Measurements from ENCODE around the gene MRPL11. TPM values are rescaled to one million over a fixed set of nuclear protein-coding genes. Genes with fewer than 3 reads are reported as not detected.

Gene MRPL11
- total RNA-seq, 1 experiment from 2014 or later, result 105 TPM

DNA sequence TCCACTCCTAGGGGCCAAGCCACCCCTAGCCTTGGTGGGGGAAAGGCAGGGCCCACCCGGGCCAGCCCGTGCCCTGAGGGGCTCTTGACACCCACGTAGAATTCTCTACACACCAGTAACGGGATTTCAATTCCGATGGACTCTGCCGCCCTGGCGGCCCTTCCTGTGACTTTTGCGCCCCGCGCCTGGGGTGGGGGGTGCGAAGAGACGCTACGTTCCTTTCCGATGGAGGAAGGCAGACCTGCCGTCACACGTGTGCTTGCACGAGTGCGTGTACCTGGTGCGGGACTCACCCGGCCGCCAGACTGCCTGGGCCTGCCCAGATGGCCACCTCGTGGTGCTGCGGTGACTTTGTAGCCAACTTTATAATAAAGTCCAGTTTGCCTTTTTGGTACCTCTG is 12.3 kb downstream of the MRPL11 start:
- Mint-ChIP-seq H3K9me3 (no peaks in the 10 kb centered on the region), H3K4me1 (peaks cover under 1 to 3% of the 10 kb centered on the region in 2 experiments; a peak in 2 of 4 replicates), H3K27ac (no peak overlapping the region), H3K4me3 (no peak overlapping the region), H3K36me3 (ENCODE audit: insufficient read depth in 1 of 3, low read depth in 3 of 3) (peaks cover 4 to 7% (median 6%) of the 10 kb centered on the region in 3 experiments; a peak in 5 of 7 replicates), H3K27me3 (ENCODE audit: low read depth) (peaks cover 9% of the 10 kb centered on the region)
- H3K79me1 ChIP-seq (ENCODE audit: insufficient read depth, low read depth, low read length, poor library complexity, severe bottlenecking), result no peaks in the 10 kb centered on the region
- no peak overlapping the region for H3K18ac ChIP-seq (ENCODE audit: insufficient read length, low read depth, low read length)
- no peak for DNase-seq
- H3K56ac ChIP-seq (ENCODE audit: insufficient read length, low read depth, low read length), result no peak overlapping the region
- peaks cover 4% of the 10 kb centered on the region for H3K23me2 ChIP-seq (ENCODE audit: insufficient read length, low read depth, low read length, poor library complexity, severe bottlenecking)
- no peak overlapping the region for H3K14ac ChIP-seq (ENCODE audit: insufficient read depth, low read length)
- no peak overlapping the region for H3K4me2 ChIP-seq (ENCODE audit: insufficient read depth, insufficient read length, low read length)
- H3K4me1 ChIP-seq (ENCODE audit: insufficient read depth, low read length), result no peaks in the 10 kb centered on the region
- H2BK20ac ChIP-seq (ENCODE audit: low read depth, low read length, poor library complexity, severe bottlenecking), result no peak overlapping the region
- TF ChIP-seq, protein P1, sequence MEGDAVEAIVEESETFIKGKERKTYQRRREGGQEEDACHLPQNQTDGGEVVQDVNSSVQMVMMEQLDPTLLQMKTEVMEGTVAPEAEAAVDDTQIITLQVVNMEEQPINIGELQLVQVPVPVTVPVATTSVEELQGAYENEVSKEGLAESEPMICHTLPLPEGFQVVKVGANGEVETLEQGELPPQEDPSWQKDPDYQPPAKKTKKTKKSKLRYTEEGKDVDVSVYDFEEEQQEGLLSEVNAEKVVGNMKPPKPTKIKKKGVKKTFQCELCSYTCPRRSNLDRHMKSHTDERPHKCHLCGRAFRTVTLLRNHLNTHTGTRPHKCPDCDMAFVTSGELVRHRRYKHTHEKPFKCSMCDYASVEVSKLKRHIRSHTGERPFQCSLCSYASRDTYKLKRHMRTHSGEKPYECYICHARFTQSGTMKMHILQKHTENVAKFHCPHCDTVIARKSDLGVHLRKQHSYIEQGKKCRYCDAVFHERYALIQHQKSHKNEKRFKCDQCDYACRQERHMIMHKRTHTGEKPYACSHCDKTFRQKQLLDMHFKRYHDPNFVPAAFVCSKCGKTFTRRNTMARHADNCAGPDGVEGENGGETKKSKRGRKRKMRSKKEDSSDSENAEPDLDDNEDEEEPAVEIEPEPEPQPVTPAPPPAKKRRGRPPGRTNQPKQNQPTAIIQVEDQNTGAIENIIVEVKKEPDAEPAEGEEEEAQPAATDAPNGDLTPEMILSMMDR (conservative IDR thresholded peaks at IDR 0.05), result no peak
- no peak overlapping the region for H3K9ac ChIP-seq (ENCODE audit: extremely low read depth, insufficient read length, low read length)
- H2AK5ac ChIP-seq (ENCODE audit: insufficient read length, low read length), result no peak overlapping the region
- no peak overlapping the region for H3K27ac ChIP-seq (ENCODE audit: insufficient read length, low read depth, low read length)
- no peak overlapping the region for H3T11ph ChIP-seq (ENCODE audit: low read length)
- no peaks in the 10 kb centered on the region for H3K9me3 ChIP-seq (ENCODE audit: control insufficient read depth, low read depth, low read length)
- H2BK120ac ChIP-seq (ENCODE audit: low read depth, low read length, poor library complexity, severe bottlenecking), result no peak overlapping the region
- no peak overlapping the region for H2BK12ac ChIP-seq (ENCODE audit: insufficient read length, low read depth, low read length)
- no peak overlapping the region for H4K8ac ChIP-seq (replicated peaks; ENCODE audit: insufficient read length, low read depth, low read length)
- no peak overlapping the region for H2AFZ ChIP-seq (ENCODE audit: low read length)
- no peak overlapping the region for H2BK15ac ChIP-seq (ENCODE audit: low read depth, low read length)
- H4K5ac ChIP-seq (ENCODE audit: insufficient read length, low read depth, low read length), result no peak overlapping the region
- no peak overlapping the region for H4K91ac ChIP-seq (ENCODE audit: insufficient read length, low read depth, low read length)
- no peak overlapping the region for H3K4ac ChIP-seq (ENCODE audit: low read depth, low read length)
- no peak overlapping the region for H2BK5ac ChIP-seq (ENCODE audit: insufficient read length, low read length)
- no peak overlapping the region for H3K23ac ChIP-seq (ENCODE audit: insufficient read length, low read depth, low read length)
- H3K79me2 ChIP-seq (ENCODE audit: insufficient read depth, low read length), result no peaks in the 10 kb centered on the region
- WGBS (ENCODE audit: extremely low coverage, insufficient read length, low lambda C conversion rate), result no CpG with 5 or more reads among the region's 23 CpGs
- H4K20me1 ChIP-seq (ENCODE audit: control insufficient read depth, insufficient read depth, insufficient read length), result no peaks in the 10 kb centered on the region
- H3K27me3 ChIP-seq (ENCODE audit: insufficient read depth, low read length), result 0 out of 2 replicates have a peak, but pooled peaks cover 1% of the 10 kb centered on the region
